ENCODE measurements around the gene TUBB.

DNA sequence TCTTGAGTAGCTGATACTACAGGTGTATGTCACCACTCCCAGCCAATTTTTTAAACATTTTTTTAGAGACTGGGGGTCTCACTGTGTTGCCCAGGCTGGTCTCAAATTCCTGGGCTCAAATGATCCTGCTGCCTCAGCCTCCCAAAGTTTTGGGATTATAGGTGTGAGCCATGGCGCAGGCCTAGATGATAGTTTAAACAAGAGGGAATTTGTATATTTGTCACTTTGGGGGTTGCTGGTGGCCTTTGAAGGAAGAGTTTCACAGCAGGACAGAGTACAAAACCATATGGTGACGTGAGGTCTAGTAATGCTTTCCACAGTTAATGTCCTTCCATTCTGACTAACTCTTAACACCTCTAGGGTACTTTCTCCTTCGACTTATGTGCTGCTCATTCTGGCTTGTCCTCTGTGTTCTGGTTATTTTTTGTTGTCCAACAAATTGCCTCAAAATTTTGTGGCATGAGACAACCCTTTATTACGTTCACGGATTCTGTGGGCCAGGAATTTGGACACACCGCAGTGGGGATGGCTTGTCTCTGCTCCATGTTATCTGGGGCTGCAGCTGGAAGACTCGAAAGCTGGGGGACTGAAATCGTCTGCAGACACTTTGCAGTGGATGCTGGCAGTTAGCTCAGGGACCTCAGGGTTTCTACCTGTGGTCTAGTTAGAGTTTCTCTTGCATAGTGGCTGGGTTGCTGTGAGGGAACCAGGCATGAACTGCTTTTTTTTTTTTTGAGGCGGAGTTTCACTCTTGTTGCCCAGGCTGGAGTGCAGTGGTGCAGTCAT, 47.2 kb downstream of the TUBB start:
- TF ChIP-seq, protein P1, sequence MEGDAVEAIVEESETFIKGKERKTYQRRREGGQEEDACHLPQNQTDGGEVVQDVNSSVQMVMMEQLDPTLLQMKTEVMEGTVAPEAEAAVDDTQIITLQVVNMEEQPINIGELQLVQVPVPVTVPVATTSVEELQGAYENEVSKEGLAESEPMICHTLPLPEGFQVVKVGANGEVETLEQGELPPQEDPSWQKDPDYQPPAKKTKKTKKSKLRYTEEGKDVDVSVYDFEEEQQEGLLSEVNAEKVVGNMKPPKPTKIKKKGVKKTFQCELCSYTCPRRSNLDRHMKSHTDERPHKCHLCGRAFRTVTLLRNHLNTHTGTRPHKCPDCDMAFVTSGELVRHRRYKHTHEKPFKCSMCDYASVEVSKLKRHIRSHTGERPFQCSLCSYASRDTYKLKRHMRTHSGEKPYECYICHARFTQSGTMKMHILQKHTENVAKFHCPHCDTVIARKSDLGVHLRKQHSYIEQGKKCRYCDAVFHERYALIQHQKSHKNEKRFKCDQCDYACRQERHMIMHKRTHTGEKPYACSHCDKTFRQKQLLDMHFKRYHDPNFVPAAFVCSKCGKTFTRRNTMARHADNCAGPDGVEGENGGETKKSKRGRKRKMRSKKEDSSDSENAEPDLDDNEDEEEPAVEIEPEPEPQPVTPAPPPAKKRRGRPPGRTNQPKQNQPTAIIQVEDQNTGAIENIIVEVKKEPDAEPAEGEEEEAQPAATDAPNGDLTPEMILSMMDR (IDR thresholded peaks at IDR 0.05): no peak
- no peak for TF ChIP-seq POLR2A (IDR thresholded peaks at IDR 0.05)

All from right lobe of liver (tissue), 4 donors.